Esophagus muscularis mucosa (tissue), 4 donors: Measurements from ENCODE around the gene MYO1D. TPM values are rescaled to one million over a fixed set of nuclear protein-coding genes. Genes with fewer than 3 reads are reported as not detected.

Experiments
- DNase-seq: peaks from one replicate; pipeline ENCODE4 v3.0.0-alpha.2; 2017; ENCODE audit errors: extremely low spot score
- H3K27ac ChIP-seq, 4 donors: fragments of 200-600 bp; sonication (generic); replicated peaks in 1 of 4; 1 replicate in 3 of 4; 2 replicates in 1 of 4; pipeline ENCODE4 v1.5.1; 2016 to 2019; ENCODE audit warnings: mild to moderate bottlenecking in 1 of 4
- H3K27me3 ChIP-seq, 4 donors: fragments of 200-600 bp; sonication (generic); one replicate each; pipeline versions ENCODE4 v1.5.1 to v1.6.0; 2016 to 2019
- H3K36me3 ChIP-seq, 4 donors: fragments of 200-600 bp; sonication (generic); one replicate each; pipeline ENCODE4 v1.5.1; 2016 to 2019
- H3K4me1 ChIP-seq, 4 donors: fragments of 200-600 bp; sonication (generic); one replicate each; pipeline ENCODE4 v1.5.1; 2016 to 2019
- H3K4me3 ChIP-seq, 4 donors: fragments of 200-600 bp; sonication (generic); 1 replicate in 2 of 4; 2 replicates in 2 of 4; pipeline ENCODE4 v1.5.1; 2016 to 2019; ENCODE audit warnings: mild to moderate bottlenecking in 4 of 4, moderate library complexity in 1 of 4
- H3K9me3 ChIP-seq, 4 donors: fragments of 200-600 bp; sonication (generic); 1 replicate in 3 of 4; 2 replicates in 1 of 4; pipeline ENCODE4 v1.5.1; 2016 to 2019
- CTCF ChIP-seq, 3 experiments: fragments of 200-600 bp in 2 of 3; fragments of 450-650 bp in 1 of 3; sonication (generic) in 2 of 3; IDR thresholded peaks; one replicate each; pipeline ENCODE4 v1.5.1; 2017 to 2019; ENCODE audit warnings: antibody characterized with exemption in 3 of 3, mild to moderate bottlenecking in 2 of 3, moderate library complexity in 1 of 3
- EP300 ChIP-seq: sonication (generic); formaldehyde crosslinking; IDR thresholded peaks from one replicate; pipeline ENCODE4 v1.6.1; 2017; ENCODE audit warnings: antibody characterized with exemption
- POLR2A ChIP-seq: fragments of 450-650 bp; IDR thresholded peaks from one replicate; pipeline ENCODE4 v1.6.1; 2017; ENCODE audit warnings: antibody characterized with exemption, moderate library complexity, mild to moderate bottlenecking, low read depth
- POLR2AphosphoS5 ChIP-seq, 2 donors: sonication (generic); formaldehyde crosslinking; IDR thresholded peaks; one replicate each; pipeline ENCODE4 v1.6.1; 2017; ENCODE audit warnings: antibody characterized with exemption in 2 of 2
- WGBS: methylation state at CpG from one replicate; pipeline ENCODE4 v1.1.5; 2018; 5-methylcytosine and 5-hydroxymethylcytosine counted together
- intact Hi-C: fragments of 100-400 bp; cut with DNase I; formaldehyde crosslinking; loops from one replicate; pipeline ENCODE4 v1.15.1; 2023
- total RNA-seq, 4 donors: library from RNA; depleted of rRNA; stranded (reverse); fragments of >200 nt; gene quantifications; one replicate each; pipeline versions ENCODE4 v1.1.0 to v1.2.1, GENCODE V29; 2016

Gene MYO1D
- total RNA-seq, 4 donors from 2014 or later = 27.3 to 30.3 (median 29.0) TPM

GRCh38 chr17:32834104-32834503 is 42.8 kb downstream of the MYO1D start:
- 94% methylated on average over 2 of the region's 2 CpGs for WGBS
- intact Hi-C loops = no loop called here
- DNase-seq = no peak
- H3K4me3 ChIP-seq = no peak overlapping the region
- TF ChIP-seq EP300 = no peak
- TF ChIP-seq CTCF (IDR thresholded peaks at IDR 0.05) = no peak
- TF ChIP-seq POLR2AphosphoS5 (IDR thresholded peaks at IDR 0.05) = no peak
- no peak for TF ChIP-seq POLR2A
- no peaks in the 10 kb centered on the region for H3K9me3 ChIP-seq
- H3K27me3 ChIP-seq = no peaks in the 10 kb centered on the region
- H3K27ac ChIP-seq = no peak overlapping the region
- H3K36me3 ChIP-seq = no peaks in the 10 kb centered on the region
- peaks cover 0 to 5% (median 2%) of the 10 kb centered on the region in 4 donors for H3K4me1 ChIP-seq

GRCh38 chr17:32833526-32833925 is 43.4 kb downstream of the MYO1D start:
- Histone ChIP-seq H3K4me3 (no peak overlapping the region), H3K9me3 (no peaks in the 10 kb centered on the region), H3K36me3 (no peaks in the 10 kb centered on the region), H3K4me1 (peaks cover 0 to 10% (median 7%) of the 10 kb centered on the region in 4 donors), H3K27me3 (no peaks in the 10 kb centered on the region), H3K27ac (no peak overlapping the region)
- TF ChIP-seq EP300 (no peak), CTCF (IDR thresholded peaks at IDR 0.05) (no peak), POLR2AphosphoS5 (IDR thresholded peaks at IDR 0.05) (no peak), POLR2A (no peak)
- no peak for DNase-seq
- 82% methylated on average over 4 of the region's 4 CpGs for WGBS
- intact Hi-C loops = no loop called here

- no peak for TF ChIP-seq EP300
- TF ChIP-seq POLR2A = no peak
- TF ChIP-seq POLR2AphosphoS5 (IDR thresholded peaks at IDR 0.05) = no peak
- Histone ChIP-seq H3K27ac (no peak overlapping the region), H3K27me3 (no peaks in the 10 kb centered on the region), H3K36me3 (no peaks in the 10 kb centered on the region), H3K4me1 (peaks cover 0 to 12% (median 9%) of the 10 kb centered on the region in 4 donors), H3K9me3 (no peaks in the 10 kb centered on the region), H3K4me3 (no peak overlapping the region)
- WGBS = 63% methylated on average over 5 of the region's 5 CpGs
- DNase-seq = no peak
- intact Hi-C loops = no loop called here
These were observed 43.8 kb downstream of the MYO1D start for GRCh38 chr17:32833076-32833475.

GRCh38 chr17:32831627-32832243 is 45.2 kb downstream of the MYO1D start:
- intact Hi-C loops = no loop called here
- no peaks in the 10 kb centered on the region for H3K9me3 ChIP-seq
- no peaks in the 10 kb centered on the region for H3K36me3 ChIP-seq
- H3K4me3 ChIP-seq = no peak overlapping the region
- WGBS = 98% methylated on average over 2 of the region's 2 CpGs
- H3K27me3 ChIP-seq = no peaks in the 10 kb centered on the region
- no peak for DNase-seq
- TF ChIP-seq POLR2A (no peak), POLR2AphosphoS5 (IDR thresholded peaks at IDR 0.05) (no peak), EP300 (no peak), CTCF (IDR thresholded peaks at IDR 0.05) (no peak)
- H3K4me1 ChIP-seq = peaks cover 0 to 12% (median 9%) of the 10 kb centered on the region in 4 donors
- H3K27ac ChIP-seq = no peak overlapping the region

GRCh38 chr17:32831223-32831622 is 45.7 kb downstream of the MYO1D start:
- no peak overlapping the region for H3K27ac ChIP-seq
- no peak overlapping the region for H3K4me3 ChIP-seq
- no peak for TF ChIP-seq POLR2A
- no peak for TF ChIP-seq POLR2AphosphoS5 (IDR thresholded peaks at IDR 0.05)
- no peak for TF ChIP-seq EP300
- no peak for TF ChIP-seq CTCF (IDR thresholded peaks at IDR 0.05)
- no peak for DNase-seq
- intact Hi-C loops = no loop called here
- H3K4me1 ChIP-seq = peaks cover 0 to 12% (median 9%) of the 10 kb centered on the region in 4 donors
- no peaks in the 10 kb centered on the region for H3K27me3 ChIP-seq
- H3K36me3 ChIP-seq = no peaks in the 10 kb centered on the region
- WGBS = 88% methylated on average over 3 of the region's 3 CpGs
- no peaks in the 10 kb centered on the region for H3K9me3 ChIP-seq
